22Rv1 (cell line): ENCODE data around the gene COL16A1.

Experiments
- CTCF ChIP-seq: fragments of 450-650 bp; IDR thresholded peaks from 2 replicates; pipeline ENCODE4 v1.5.1; 2017; ENCODE audit warnings: mild to moderate bottlenecking
- ZFX ChIP-seq: fragments of 450-650 bp; IDR thresholded peaks from 2 replicates; pipeline ENCODE4 v1.6.1; 2017; ENCODE audit warnings: antibody characterized with exemption, borderline replicate concordance

GRCh38 chr1:31742462-31743212 lies 38.8 kb upstream of the COL16A1 start:
- TF ChIP-seq CTCF, result no peak
- TF ChIP-seq ZFX, result no peak
